K562 (cell line): Measurements from ENCODE around the gene PHF20. TPM values are rescaled to one million over a fixed set of nuclear protein-coding genes. Genes with fewer than 3 reads are reported as not detected.

Source experiments
- ATAC-seq: fragments of 200-7000 bp; cut with Tn5 transposase; 3 replicates; pipeline ENCODE4 v1.9.1; 2020; ENCODE audit warnings: moderate library complexity
- BruUV-seq: library from RNA; stranded (reverse); fragments of 400-500 nt; replicated peaks from 2 replicates; lab custom pipeline; 2021; lab: Mats Ljungman, UMichigan
- CTCF ChIA-PET: fragments of 300-600 bp; formaldehyde crosslinking; extraction: SDS; loops from one replicate; lab custom pipeline; 2021; ENCODE audit warnings: low intra/inter-chr PET ratio; lab: Yijun Ruan, JAX
- POLR2A ChIA-PET: fragments of 300-600, 350-650 bp; sonication (Branson Sonifier 250); formaldehyde crosslinking; extraction: SDS; loops from one replicate; lab custom pipeline; 2021; ENCODE audit warnings: antibody characterized with exemption, inconsistent platforms; lab: Yijun Ruan, JAX
- DNase-seq, 4 experiments: peaks; one replicate each; pipeline versions ENCODE4 v3.0.0 to v3.0.0-alpha.2; 2011 to 2018; ENCODE audit warnings: low spot score in 3 of 4, mixed read lengths in 3 of 4; ENCODE audit errors: extremely low read depth in 1 of 4
- FAIRE-seq: peaks from 2 replicates; lab custom pipeline; 2011; peaks lifted over from hg19 to GRCh38; lab: Jason Lieb, UNC
- H2AFZ ChIP-seq: 2 replicates; pipeline ENCODE4 v1.6.0; 2011; ENCODE audit warnings: low read depth, low read length, control low read depth, inconsistent platforms
- H3K27ac ChIP-seq: fragments of 200-600 bp; 3 replicates; pipeline ENCODE4 v1.8.0; 2011; ENCODE audit warnings: low read depth, mild to moderate bottlenecking, control low read depth, inconsistent platforms, low read length, moderate library complexity, mixed read lengths; ENCODE audit errors: extremely low read depth
- H3K27me3 ChIP-seq, 2 experiments: fragments of 300-600 bp in 1 of 2; 2 replicates in 1 of 2; 3 replicates in 1 of 2; pipeline versions ENCODE4 v1.6.0 to v1.8.0; 2011; ENCODE audit warnings: inconsistent platforms in 2 of 2, low read length in 2 of 2, mild to moderate bottlenecking in 1 of 2, mixed read lengths in 1 of 2, moderate library complexity in 1 of 2; ENCODE audit not compliant: control insufficient read depth in 2 of 2, insufficient read depth in 2 of 2
- H3K36me3 ChIP-seq: fragments of 300-600 bp; 3 replicates; pipeline ENCODE4 v1.8.0; 2011; ENCODE audit warnings: mild to moderate bottlenecking, low read length, inconsistent platforms; ENCODE audit not compliant: control insufficient read depth, insufficient read depth
- H3K4me1 ChIP-seq, 2 experiments: fragments of 200-600 bp in 1 of 2; replicated peaks in 1 of 2; 2 replicates in 1 of 2; 3 replicates in 1 of 2; pipeline versions ENCODE4 v1.5.1 to v1.8.0; 2011; ENCODE audit warnings: inconsistent platforms in 2 of 2, low read length in 2 of 2, mild to moderate bottlenecking in 1 of 2, mixed read lengths in 1 of 2, moderate library complexity in 1 of 2; ENCODE audit not compliant: control insufficient read depth in 2 of 2, insufficient read depth in 2 of 2
- H3K4me2 ChIP-seq: 2 replicates; pipeline ENCODE4 v1.6.1; 2011; ENCODE audit warnings: low read length, control low read depth, inconsistent platforms, mixed read lengths; ENCODE audit not compliant: insufficient read depth
- H3K4me3 ChIP-seq: fragments of 200-600 bp; sonication (generic), shearing (Covaris generic); 2 replicates; pipeline ENCODE4 v1.5.1; 2016; ENCODE audit warnings: control low read depth, inconsistent platforms
- H3K79me2 ChIP-seq: fragments of 200-600 bp; 3 replicates; pipeline ENCODE4 v1.8.0; 2011; ENCODE audit warnings: low read length, inconsistent platforms; ENCODE audit not compliant: control insufficient read depth, insufficient read depth
- H3K9ac ChIP-seq, 2 experiments: 2 replicates each; pipeline versions ENCODE4 v1.6.0 to v1.6.1; 2011; ENCODE audit warnings: low read depth in 2 of 2, low read length in 2 of 2, control low read depth in 1 of 2, inconsistent platforms in 1 of 2, mild to moderate bottlenecking in 1 of 2, mixed read lengths in 1 of 2; ENCODE audit not compliant: insufficient read depth in 1 of 2
- H3K9me1 ChIP-seq: one replicate; pipeline ENCODE4 v1.6.0; 2011; ENCODE audit warnings: inconsistent platforms, mild to moderate bottlenecking, low read length, moderate library complexity; ENCODE audit not compliant: control insufficient read depth, insufficient read depth
- H3K9me3 ChIP-seq: replicated peaks from 2 replicates; pipeline ENCODE4 v1.5.1; 2011; ENCODE audit warnings: low read depth, low read length, inconsistent platforms; ENCODE audit not compliant: control insufficient read depth, insufficient read depth
- H4K20me1 ChIP-seq: replicated peaks from 2 replicates; pipeline ENCODE4 v1.6.1; 2011; ENCODE audit warnings: low read length, inconsistent platforms, mixed read lengths; ENCODE audit not compliant: control insufficient read depth, insufficient read depth
- GTF2A2 ChIP-seq: IDR thresholded peaks from 2 replicates; pipeline ENCODE4 v1.6.1; 2016; ENCODE audit warnings: mild to moderate bottlenecking, missing genetic modification characterization, missing compliant biosample characterization
- KLF13 ChIP-seq: fragments of 450-650 bp; IDR thresholded peaks from 2 replicates; pipeline ENCODE4 v1.6.1; 2016; ENCODE audit warnings: missing genetic modification characterization, low read depth, mild to moderate bottlenecking, missing compliant biosample characterization, moderate library complexity, borderline replicate concordance
- POLR2AphosphoS5 ChIP-seq: IDR thresholded peaks from 2 replicates; pipeline ENCODE4 v1.6.1; 2011; ENCODE audit warnings: mild to moderate bottlenecking, low read depth, low read length, moderate library complexity; ENCODE audit not compliant: control insufficient read depth, insufficient read depth
- SFPQ ChIP-seq: fragments of 200-400 bp; formaldehyde crosslinking; IDR thresholded peaks from 2 replicates; pipeline ENCODE4 v1.6.1; 2017; ENCODE audit warnings: mild to moderate bottlenecking, low read depth, low read length, moderate library complexity
- TCF3 ChIP-seq: sonication (generic); formaldehyde crosslinking; IDR thresholded peaks from 2 replicates; pipeline ENCODE4 v1.4.0; 2020; ENCODE audit warnings: mild to moderate bottlenecking, missing genetic modification reagents
- ZC3H11A ChIP-seq: IDR thresholded peaks from 2 replicates; pipeline ENCODE4 v1.6.1; 2012; ENCODE audit warnings: low read depth, low read length, improper control_type of control experiment
- ZNF436 ChIP-seq: fragments of 250-450, 450-650 bp; sonication (Bioruptor Pico); formaldehyde crosslinking; IDR thresholded peaks from 2 replicates; pipeline ENCODE4 v1.7.0; 2020; ENCODE audit warnings: mild to moderate bottlenecking
- ZNF592 ChIP-seq: fragments of 450-650 bp; IDR thresholded peaks from 2 replicates; pipeline ENCODE4 v1.6.1; 2017; ENCODE audit warnings: antibody characterized with exemption, mild to moderate bottlenecking
- ZSCAN32 ChIP-seq: fragments of 450-650 bp; formaldehyde crosslinking; IDR thresholded peaks from 2 replicates; pipeline ENCODE4 v1.4.0; 2020; ENCODE audit warnings: mild to moderate bottlenecking, moderate library complexity
- WGBS: fragments of 100-300 bp; shearing (Covaris generic); methylation state at CpG from one replicate; pipeline ENCODE4 v1.1.6; 2016; ENCODE audit warnings: low coverage, mixed read lengths; ENCODE audit not compliant: insufficient coverage; ENCODE audit errors: missing lambda C conversion rate; 5-methylcytosine and 5-hydroxymethylcytosine counted together
- in situ Hi-C: fragments of 300-500 bp; cut with MboI; formaldehyde crosslinking; loops from 4 replicates; pipeline ENCODE4 v1.15.0; 2018; ENCODE audit warnings: inconsistent platforms, mixed read lengths
- intact Hi-C: fragments of 100-400 bp; cut with micrococcal nuclease; formaldehyde crosslinking; loops from 2 replicates; pipeline ENCODE4 v1.14.2; 2022
- polyA plus RNA-seq, 8 experiments: library from polyadenylated mRNA; depleted of rRNA in 4 of 8; stranded (reverse) in 5 of 8; unstranded in 3 of 8; fragments of >200 nt; fragmentation: Nextera tagmentation in 2 of 8; fragmentation: Illumina TruSeq in 1 of 8; extraction: Ambion mirVana in 2 of 8; extraction: Trizol in 1 of 8; gene quantifications; 2 replicates each; pipeline versions ENCODE4 v1.2.1 to v1.2.3, GENCODE V29; 2011 to 2014; ENCODE audit warnings: inconsistent platforms in 1 of 8, missing spikeins in 1 of 8
- total RNA-seq, 7 experiments: library from RNA; depleted of rRNA in 6 of 7; stranded (reverse); fragments of >200 nt in 6 of 7; fragmentation: Illumina TruSeq in 2 of 7; extraction: Trizol in 2 of 7; gene quantifications; 2 replicates each; pipeline versions ENCODE4 v1.2.1 to v1.2.3, GENCODE V29; 2011 to 2021; ENCODE audit warnings: low replicate concordance in 1 of 7
- TF ChIP-seq, protein P1 (sequence below): fragments of 250-450 bp; sonication (Bioruptor Pico); IDR thresholded peaks from 2 replicates; pipeline ENCODE4 v1.9.0; 2021; ENCODE audit warnings: mild to moderate bottlenecking, inconsistent platforms

PHF20 gene
- total and polyA plus RNA-seq, 9 of the 15 experiments (the other 6 are each of a cell fraction or from before 2014, with no cell fraction given) = 49.9 to 196 (median 70.7) TPM

GRCh38 chr20:35975576-35976373, 204.0 kb downstream of the PHF20 start:
- Histone ChIP-seq H3K4me1 (peaks cover 0 to 11% of the 10 kb centered on the region in 2 experiments; a peak in 2 of 5 replicates), H3K4me2 (no peak overlapping the region), H3K79me2 (no peaks in the 10 kb centered on the region), H3K9ac (no peak overlapping the region), H3K9me1 (peaks cover 3% of the 10 kb centered on the region), H3K4me3 (no peak overlapping the region), H3K27me3 (no peaks in the 10 kb centered on the region), H2AFZ (no peak overlapping the region), H3K36me3 (no peaks in the 10 kb centered on the region), H4K20me1 (no peaks in the 10 kb centered on the region), H3K27ac (no peak overlapping the region), H3K9me3 (no peaks in the 10 kb centered on the region; the same call in 1 of the 2 replicates)
- TF ChIP-seq ZC3H11A = no peak
- TF ChIP-seq ZSCAN32 (CRISPR knock-in tag) = no peak
- no peak for TF ChIP-seq GTF2A2 (tag)
- no peak for TF ChIP-seq SFPQ
- TF ChIP-seq POLR2AphosphoS5 = no peak
- TF ChIP-seq ZNF436 (CRISPR knock-in tag) = no peak
- TF ChIP-seq TCF3 (CRISPR knock-in tag) = no peak
- TF ChIP-seq ZNF592 = no peak
- TF ChIP-seq, protein P1, sequence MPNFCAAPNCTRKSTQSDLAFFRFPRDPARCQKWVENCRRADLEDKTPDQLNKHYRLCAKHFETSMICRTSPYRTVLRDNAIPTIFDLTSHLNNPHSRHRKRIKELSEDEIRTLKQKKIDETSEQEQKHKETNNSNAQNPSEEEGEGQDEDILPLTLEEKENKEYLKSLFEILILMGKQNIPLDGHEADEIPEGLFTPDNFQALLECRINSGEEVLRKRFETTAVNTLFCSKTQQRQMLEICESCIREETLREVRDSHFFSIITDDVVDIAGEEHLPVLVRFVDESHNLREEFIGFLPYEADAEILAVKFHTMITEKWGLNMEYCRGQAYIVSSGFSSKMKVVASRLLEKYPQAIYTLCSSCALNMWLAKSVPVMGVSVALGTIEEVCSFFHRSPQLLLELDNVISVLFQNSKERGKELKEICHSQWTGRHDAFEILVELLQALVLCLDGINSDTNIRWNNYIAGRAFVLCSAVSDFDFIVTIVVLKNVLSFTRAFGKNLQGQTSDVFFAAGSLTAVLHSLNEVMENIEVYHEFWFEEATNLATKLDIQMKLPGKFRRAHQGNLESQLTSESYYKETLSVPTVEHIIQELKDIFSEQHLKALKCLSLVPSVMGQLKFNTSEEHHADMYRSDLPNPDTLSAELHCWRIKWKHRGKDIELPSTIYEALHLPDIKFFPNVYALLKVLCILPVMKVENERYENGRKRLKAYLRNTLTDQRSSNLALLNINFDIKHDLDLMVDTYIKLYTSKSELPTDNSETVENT (CRISPR knock-in tag) = no peak
- TF ChIP-seq KLF13 (tag) = no peak
- intact Hi-C loops = no loop called here
- 30% methylated on average over 6 of the region's 9 CpGs for WGBS
- ChIA-PET POLR2A (interaction anchor here (0.7 to 2.3 kb wide), 3 partner anchors 11 to 527 kb away, joined by 3 to 9 read pairs (median 5); no protein-coding TSS in a partner anchor), CTCF (no interaction called here)
- FAIRE-seq (no peak), DNase-seq (no peak), ATAC-seq (no peak)
- in situ Hi-C loops = loop anchor here (25.0 kb wide), 1 partner anchor 462 kb away; no protein-coding TSS in a partner anchor
- BruUV-seq = no TSS peak
